GM19025 (cell line): Measurements from ENCODE around the gene DENND1A.
"Not testable (repeated sequence)": the region's sequence is repeated elsewhere in the genome, so short reads cannot be mapped to it uniquely, and the experiment has no call there.

Experiments used
- ATAC-seq: cut with Tn5 transposase; IDR thresholded peaks from one replicate; pipeline ENCODE4 v1.9.1; 2021; ENCODE audit warnings: mild to moderate bottlenecking, low read depth, moderate library complexity; ENCODE audit not compliant: unreplicated experiment

Gene DENND1A

GRCh38 chr9:123410281-123410910, 519.5 kb downstream of the DENND1A start:
- ATAC-seq: no peak

- ATAC-seq: no peak
Measured at GRCh38 chr9:123408313-123409262, 521.3 kb downstream of the DENND1A start.

- ATAC-seq: no peak
Measured at GRCh38 chr9:123407217-123407851, 522.6 kb downstream of the DENND1A start.

- ATAC-seq: no peak
Measured at GRCh38 chr9:123406691-123407216, 523.2 kb downstream of the DENND1A start.

GRCh38 chr9:123406016-123406415, 523.9 kb downstream of the DENND1A start:
- no peak for ATAC-seq

- no peak for ATAC-seq
Measured at GRCh38 chr9:123402981-123403509, 526.9 kb downstream of the DENND1A start.

GRCh38 chr9:123401879-123402513, 527.9 kb downstream of the DENND1A start:
- no peak for ATAC-seq

GRCh38 chr9:123400926-123401503, 528.9 kb downstream of the DENND1A start:
- ATAC-seq: no peak

- no peak for ATAC-seq
Measured at GRCh38 chr9:123399803-123400378, 530.0 kb downstream of the DENND1A start.

GRCh38 chr9:123398938-123399337, 531.0 kb downstream of the DENND1A start:
- not testable (repeated sequence) for ATAC-seq

- ATAC-seq: no peak
Measured at GRCh38 chr9:123397975-123398374, 532.0 kb downstream of the DENND1A start.

GRCh38 chr9:123395689-123396511, 534.0 kb downstream of the DENND1A start:
- ATAC-seq: no peak

GRCh38 chr9:123395276-123395688, 534.6 kb downstream of the DENND1A start:
- no peak for ATAC-seq

- no peak for ATAC-seq
Measured at GRCh38 chr9:123394291-123395235, 535.4 kb downstream of the DENND1A start.

- no peak for ATAC-seq
Measured at GRCh38 chr9:123392802-123393201, 537.1 kb downstream of the DENND1A start.

GRCh38 chr9:123391946-123392345, 538.0 kb downstream of the DENND1A start:
- no peak for ATAC-seq

GRCh38 chr9:123391233-123391632, 538.7 kb downstream of the DENND1A start:
- no peak for ATAC-seq
